Measurements from ENCODE around the gene DNAJC30.

GRCh38 chr7:73721377-73721817, 38.1 kb upstream of the DNAJC30 start:
- TF ChIP-seq CTCF (conservative IDR thresholded peaks at IDR 0.05 in 1 of 2, IDR thresholded peaks at IDR 0.05 in 1 of 2; ENCODE audit: low read depth in 1 of 2, low read length in 2 of 2) (no peak), EZH2 (IDR thresholded peaks at IDR 0.05; ENCODE audit: low read length, missing control alignments) (no peak)
